AG08395 (cell line): ENCODE results near the gene IRF7.
A peak's percentile ranks its signal among the peaks of the same experiment; 100 is the strongest.
"Not testable (repeated sequence)": the region's sequence is repeated elsewhere in the genome, so short reads cannot be mapped to it uniquely, and the experiment has no call there.

Experiments used
- DNase-seq: peaks from one replicate; pipeline ENCODE4 v3.0.0; 2012; ENCODE audit warnings: mixed read lengths, low spot score

IRF7 gene

GRCh38 chr11:581342-581741, 34.4 kb downstream of the IRF7 start:
- DNase-seq: no peak

GRCh38 chr11:579830-580601, 35.7 kb downstream of the IRF7 start:
- no peak for DNase-seq

- DNase-seq: no peak
Observed at GRCh38 chr11:578276-579035, 37.3 kb downstream of the IRF7 start.

- no peak for DNase-seq
Observed at GRCh38 chr11:577611-577894, 38.2 kb downstream of the IRF7 start.

GRCh38 chr11:576811-577610, 38.7 kb downstream of the IRF7 start:
- DNase-seq: no peak

GRCh38 chr11:575996-576768, 39.6 kb downstream of the IRF7 start, which contains the start of gene PHRF1:
Gene PHRF1 (plus strand): TSS chr11:576470. CDS start chr11:581513, 5,043 bp downstream.
- peak; percentile 99 for DNase-seq

GRCh38 chr11:575313-575995, 40.3 kb downstream of the IRF7 start:
- peak; percentile 43 for DNase-seq

GRCh38 chr11:574632-575312, 41.0 kb downstream of the IRF7 start:
- no peak for DNase-seq

GRCh38 chr11:574031-574570, 41.6 kb downstream of the IRF7 start:
- not testable (repeated sequence) for DNase-seq

GRCh38 chr11:573146-573759, 42.5 kb downstream of the IRF7 start:
- DNase-seq: no peak

GRCh38 chr11:571802-572185, 44.0 kb downstream of the IRF7 start:
- no peak for DNase-seq

- DNase-seq: no peak
Observed at GRCh38 chr11:569158-569885, 46.4 kb downstream of the IRF7 start.

GRCh38 chr11:568306-569157, 47.2 kb downstream of the IRF7 start:
- peak; percentile 98 for DNase-seq

- no peak for DNase-seq
Observed at GRCh38 chr11:567629-568292, 48.0 kb downstream of the IRF7 start.

GRCh38 chr11:567011-567628, 48.6 kb downstream of the IRF7 start:
- no peak for DNase-seq

- DNase-seq: no peak
Observed at GRCh38 chr11:565921-566509, 49.7 kb downstream of the IRF7 start.
